IgD-negative memory B cell (primary cell): Measurements from ENCODE around the gene DRD1. TPM values are rescaled to one million over a fixed set of nuclear protein-coding genes. Genes with fewer than 3 reads are reported as not detected.
"Not testable (repeated sequence)": the region's sequence is repeated elsewhere in the genome, so short reads cannot be mapped to it uniquely, and the experiment has no call there.

Experiments used
- H3K27ac Mint-ChIP-seq, 3 donors: one replicate each; pipeline ENCODE4 v1.8.0; 2020 to 2022; ENCODE audit warnings: mild to moderate bottlenecking in 3 of 3, mixed read lengths in 3 of 3, moderate library complexity in 1 of 3
- H3K27me3 Mint-ChIP-seq: one replicate; pipeline ENCODE4 v1.8.0; 2021; ENCODE audit warnings: mixed read lengths
- H3K36me3 Mint-ChIP-seq: one replicate; pipeline ENCODE4 v1.8.0; 2020; ENCODE audit warnings: mild to moderate bottlenecking, mixed read lengths
- H3K4me1 Mint-ChIP-seq, 3 donors: one replicate each; pipeline ENCODE4 v1.8.0; 2020 to 2022; ENCODE audit warnings: mixed read lengths in 3 of 3, mild to moderate bottlenecking in 1 of 3
- H3K4me3 Mint-ChIP-seq, 4 donors: one replicate each; pipeline ENCODE4 v1.8.0; 2020 to 2022; ENCODE audit warnings: mild to moderate bottlenecking in 4 of 4, mixed read lengths in 4 of 4, moderate library complexity in 3 of 4
- H3K9me3 Mint-ChIP-seq, 3 donors: one replicate each; pipeline ENCODE4 v1.8.0; 2020 to 2021; ENCODE audit warnings: mixed read lengths in 3 of 3, mild to moderate bottlenecking in 1 of 3
- polyA plus RNA-seq: library from polyadenylated mRNA; unstranded; fragments of 300-500 nt; fragmentation: Illumina TruSeq; gene quantifications from one replicate; pipeline ENCODE4 v1.2.3, GENCODE V29; 2021

The DRD1 gene
- polyA plus RNA-seq, 1 donor from 2014 or later = not detected

GRCh38 chr5:175424594-175424993, 19.4 kb downstream of the DRD1 start:
- not testable (repeated sequence) for H3K27ac Mint-ChIP-seq, H3K27me3 Mint-ChIP-seq, H3K36me3 Mint-ChIP-seq, H3K4me1 Mint-ChIP-seq, H3K4me3 Mint-ChIP-seq
- H3K9me3 Mint-ChIP-seq = peaks cover 3 to 10% (median 6%) of the 10 kb centered on the region in 3 donors

- no peak overlapping the region for H3K27ac Mint-ChIP-seq
- no peaks in the 10 kb centered on the region for H3K36me3 Mint-ChIP-seq
- H3K4me3 Mint-ChIP-seq = no peak overlapping the region
- H3K4me1 Mint-ChIP-seq = no peaks in the 10 kb centered on the region
- peaks cover 12% of the 10 kb centered on the region for H3K27me3 Mint-ChIP-seq
- peaks cover 0 to 2% (median 0%) of the 10 kb centered on the region in 3 donors for H3K9me3 Mint-ChIP-seq
These were observed 21.9 kb downstream of the DRD1 start for GRCh38 chr5:175422058-175422457.

GRCh38 chr5:175420383-175420782, 23.6 kb downstream of the DRD1 start:
- Mint-ChIP-seq H3K27ac (no peak overlapping the region), H3K9me3 (peaks cover 2 to 3% (median 2%) of the 10 kb centered on the region in 3 donors), H3K4me3 (no peak overlapping the region), H3K36me3 (peaks cover 2% of the 10 kb centered on the region), H3K27me3 (peaks cover 12% of the 10 kb centered on the region), H3K4me1 (no peaks in the 10 kb centered on the region)

GRCh38 chr5:175418251-175418650, 25.7 kb downstream of the DRD1 start:
- H3K9me3 Mint-ChIP-seq = peaks cover 0 to 8% (median 3%) of the 10 kb centered on the region in 3 donors
- no peaks in the 10 kb centered on the region for H3K4me1 Mint-ChIP-seq
- peaks cover 2% of the 10 kb centered on the region for H3K36me3 Mint-ChIP-seq
- H3K4me3 Mint-ChIP-seq = no peak overlapping the region
- H3K27me3 Mint-ChIP-seq = peaks cover 14% of the 10 kb centered on the region
- H3K27ac Mint-ChIP-seq = no peak overlapping the region

- peaks cover 2% of the 10 kb centered on the region for H3K36me3 Mint-ChIP-seq
- no peak overlapping the region for H3K27ac Mint-ChIP-seq
- peaks cover 0 to 8% (median 3%) of the 10 kb centered on the region in 3 donors for H3K9me3 Mint-ChIP-seq
- peaks cover 13% of the 10 kb centered on the region for H3K27me3 Mint-ChIP-seq
- no peak overlapping the region for H3K4me3 Mint-ChIP-seq
- no peaks in the 10 kb centered on the region for H3K4me1 Mint-ChIP-seq
These were observed 26.6 kb downstream of the DRD1 start for GRCh38 chr5:175417384-175417783.

- no peak overlapping the region for H3K27ac Mint-ChIP-seq
- H3K4me3 Mint-ChIP-seq = no peak overlapping the region
- H3K4me1 Mint-ChIP-seq = no peaks in the 10 kb centered on the region
- peaks cover 9% of the 10 kb centered on the region for H3K27me3 Mint-ChIP-seq
- H3K9me3 Mint-ChIP-seq = peaks cover 0 to 8% (median 3%) of the 10 kb centered on the region in 3 donors
- H3K36me3 Mint-ChIP-seq = peaks cover 2% of the 10 kb centered on the region
These were observed 28.7 kb downstream of the DRD1 start for GRCh38 chr5:175415303-175415702.

GRCh38 chr5:175410926-175411325, 33.1 kb downstream of the DRD1 start:
- Mint-ChIP-seq H3K36me3 (peaks cover 2% of the 10 kb centered on the region), H3K9me3 (peaks cover 0 to 8% (median 3%) of the 10 kb centered on the region in 3 donors), H3K27ac (no peak overlapping the region), H3K4me3 (no peak overlapping the region), H3K4me1 (no peaks in the 10 kb centered on the region), H3K27me3 (peaks cover 2% of the 10 kb centered on the region)

- H3K4me1 Mint-ChIP-seq = no peaks in the 10 kb centered on the region
- H3K27me3 Mint-ChIP-seq = no peaks in the 10 kb centered on the region
- H3K9me3 Mint-ChIP-seq = peaks cover 0 to 6% (median 0%) of the 10 kb centered on the region in 3 donors
- H3K4me3 Mint-ChIP-seq = no peak overlapping the region
- H3K27ac Mint-ChIP-seq = no peak overlapping the region
- H3K36me3 Mint-ChIP-seq = no peaks in the 10 kb centered on the region
These were observed 37.7 kb downstream of the DRD1 start for GRCh38 chr5:175406300-175406699.

GRCh38 chr5:175397590-175398297, 46.2 kb downstream of the DRD1 start:
- peak overlapping the region in 1 of 4 donors; percentile 33 for H3K4me3 Mint-ChIP-seq
- not testable (repeated sequence) for H3K27me3 Mint-ChIP-seq, H3K9me3 Mint-ChIP-seq, H3K36me3 Mint-ChIP-seq, H3K27ac Mint-ChIP-seq, H3K4me1 Mint-ChIP-seq

GRCh38 chr5:175395430-175395829, 48.6 kb downstream of the DRD1 start:
- H3K9me3 Mint-ChIP-seq, H3K27ac Mint-ChIP-seq, H3K27me3 Mint-ChIP-seq, H3K4me1 Mint-ChIP-seq, H3K4me3 Mint-ChIP-seq, H3K36me3 Mint-ChIP-seq: not testable (repeated sequence)

GRCh38 chr5:175394601-175395000, 49.4 kb downstream of the DRD1 start:
- Mint-ChIP-seq H3K27ac (no peak overlapping the region), H3K9me3 (peaks cover 0 to 4% (median 0%) of the 10 kb centered on the region in 3 donors), H3K27me3 (peaks cover 8% of the 10 kb centered on the region), H3K4me3 (no peak overlapping the region), H3K36me3 (no peaks in the 10 kb centered on the region), H3K4me1 (no peaks in the 10 kb centered on the region)

- H3K27ac Mint-ChIP-seq = no peak overlapping the region
- no peaks in the 10 kb centered on the region for H3K36me3 Mint-ChIP-seq
- no peak overlapping the region for H3K4me3 Mint-ChIP-seq
- H3K27me3 Mint-ChIP-seq = peaks cover 8% of the 10 kb centered on the region
- no peaks in the 10 kb centered on the region for H3K4me1 Mint-ChIP-seq
- H3K9me3 Mint-ChIP-seq = peaks cover 0 to 4% (median 0%) of the 10 kb centered on the region in 3 donors
These were observed 50.1 kb downstream of the DRD1 start for GRCh38 chr5:175393897-175394296.

GRCh38 chr5:175392236-175392635, 51.7 kb downstream of the DRD1 start:
- H3K36me3 Mint-ChIP-seq = no peaks in the 10 kb centered on the region
- H3K27me3 Mint-ChIP-seq = peaks cover 10% of the 10 kb centered on the region
- H3K4me1 Mint-ChIP-seq = no peaks in the 10 kb centered on the region
- no peak overlapping the region for H3K4me3 Mint-ChIP-seq
- H3K27ac Mint-ChIP-seq = no peak overlapping the region
- H3K9me3 Mint-ChIP-seq = peaks cover 0 to 4% (median 0%) of the 10 kb centered on the region in 3 donors

GRCh38 chr5:175390352-175391083, 53.5 kb downstream of the DRD1 start:
- no peaks in the 10 kb centered on the region for H3K9me3 Mint-ChIP-seq
- no peaks in the 10 kb centered on the region for H3K4me1 Mint-ChIP-seq
- no peaks in the 10 kb centered on the region for H3K36me3 Mint-ChIP-seq
- H3K27me3 Mint-ChIP-seq = peaks cover 5% of the 10 kb centered on the region
- H3K27ac Mint-ChIP-seq = no peak overlapping the region
- H3K4me3 Mint-ChIP-seq = no peak overlapping the region
